Measurements from ENCODE around the gene VCX3B. TPM values are rescaled to one million over a fixed set of nuclear protein-coding genes. Genes with fewer than 3 reads are reported as not detected.

VCX3B gene
- total RNA-seq, 1 donor from 2014 or later = not detected

GRCh38 chrX:8504451-8504850 is 39.8 kb downstream of the VCX3B start:
- no peaks in the 10 kb centered on the region for H3K27me3 ChIP-seq
- no peaks in the 10 kb centered on the region for H3K36me3 Mint-ChIP-seq
- H3K27me3 Mint-ChIP-seq (ENCODE audit: insufficient read depth, low read depth) = peaks cover 2% of the 10 kb centered on the region
- no peaks in the 10 kb centered on the region for H3F3A ChIP-seq (ENCODE audit: low read depth)
- no peak for TF ChIP-seq CTCF (IDR thresholded peaks at IDR 0.05)
- TF ChIP-seq EZH2phosphoT487 (IDR thresholded peaks at IDR 0.05) = no peak
- TF ChIP-seq EZH2 (IDR thresholded peaks at IDR 0.05) = no peak
- no peak overlapping the region for H3K4me2 ChIP-seq
- no peak overlapping the region for H3K4me3 ChIP-seq
- H3K9me3 ChIP-seq (ENCODE audit: low read depth) = no peaks in the 10 kb centered on the region
- H3K36me3 ChIP-seq = no peaks in the 10 kb centered on the region
- H3K79me2 ChIP-seq (ENCODE audit: low read depth) = no peaks in the 10 kb centered on the region
- H4K20me1 ChIP-seq (ENCODE audit: low read depth) = no peaks in the 10 kb centered on the region
- no peaks in the 10 kb centered on the region for H3K4me1 Mint-ChIP-seq
- no peaks in the 10 kb centered on the region for H3K4me1 ChIP-seq
- H3K9me3 Mint-ChIP-seq = no peaks in the 10 kb centered on the region
- H3K4me3 Mint-ChIP-seq = no peak overlapping the region
- no peak overlapping the region for H3K27ac Mint-ChIP-seq
- H2AFZ ChIP-seq (replicated peaks) = no peak overlapping the region
- no peak overlapping the region for H3K27ac ChIP-seq
- DNase-seq (ENCODE audit: low spot score) = no peak
- H3K9ac ChIP-seq = no peak overlapping the region
